GM23338 (cell line): ENCODE data around the gene CCDC73. TPM values are rescaled to one million over a fixed set of nuclear protein-coding genes. Genes with fewer than 3 reads are reported as not detected.
A peak's percentile ranks its signal among the peaks of the same experiment; 100 is the strongest.
"Not testable (repeated sequence)": the region's sequence is repeated elsewhere in the genome, so short reads cannot be mapped to it uniquely, and the experiment has no call there.

Source experiments
- ATAC-seq: fragments of 200-7000 bp; cut with Tn5 transposase; 3 replicates; pipeline ENCODE4 v1.9.1; 2020
- DNase-seq: peaks from one replicate; pipeline ENCODE4 v3.0.0-alpha.2; 2015; ENCODE audit warnings: low spot score
- H2AFZ ChIP-seq: fragments of 200-600 bp; sonication (generic); 2 replicates; pipeline ENCODE4 v1.8.0; 2016; ENCODE audit warnings: antibody characterized with exemption, mild to moderate bottlenecking, moderate library complexity
- H3F3A ChIP-seq: fragments of 200-600 bp; sonication (generic); replicated peaks from 2 replicates; pipeline ENCODE4 v1.8.0; 2017; ENCODE audit warnings: antibody characterized with exemption, mixed run types, low read depth
- H3K27ac ChIP-seq: fragments of 200-600 bp; sonication (generic); 2 replicates; pipeline ENCODE4 v1.6.1; 2016; ENCODE audit warnings: low read depth
- H3K27me3 ChIP-seq: fragments of 200-600 bp; sonication (generic); 2 replicates; pipeline ENCODE4 v1.8.0; 2016; ENCODE audit warnings: mild to moderate bottlenecking, mixed run types, moderate library complexity; ENCODE audit not compliant: insufficient read depth
- H3K36me3 ChIP-seq: fragments of 200-600 bp; sonication (generic); 2 replicates; pipeline ENCODE4 v1.8.0; 2016; ENCODE audit warnings: mild to moderate bottlenecking; ENCODE audit not compliant: insufficient read depth
- H3K4me1 ChIP-seq: fragments of 200-600 bp; sonication (generic); 2 replicates; pipeline ENCODE4 v1.8.0; 2016; ENCODE audit warnings: mild to moderate bottlenecking, moderate library complexity; ENCODE audit not compliant: insufficient read depth
- H3K4me2 ChIP-seq: fragments of 200-600 bp; sonication (generic); 2 replicates; pipeline ENCODE4 v1.7.1; 2017; ENCODE audit warnings: mixed run types
- H3K4me3 ChIP-seq: fragments of 200-600 bp; sonication (generic); 2 replicates; pipeline ENCODE4 v1.6.1; 2016; ENCODE audit warnings: mixed run types
- H3K79me2 ChIP-seq: fragments of 200-600 bp; sonication (generic); replicated peaks from 2 replicates; pipeline ENCODE4 v1.8.0; 2017; ENCODE audit warnings: mild to moderate bottlenecking; ENCODE audit not compliant: insufficient read depth
- H3K9me2 ChIP-seq: fragments of 200-600 bp; sonication (generic); 2 replicates; pipeline ENCODE4 v1.8.0; 2017; ENCODE audit not compliant: insufficient read depth
- H4K20me1 ChIP-seq: fragments of 200-600 bp; sonication (generic); replicated peaks from 2 replicates; pipeline ENCODE4 v1.8.0; 2017; ENCODE audit warnings: mild to moderate bottlenecking; ENCODE audit not compliant: insufficient read depth
- H3K27ac Mint-ChIP-seq: 2 replicates; pipeline ENCODE4 v1.8.0; 2020; ENCODE audit warnings: inconsistent platforms, mild to moderate bottlenecking, moderate library complexity, mixed read lengths
- H3K27me3 Mint-ChIP-seq: 3 replicates; pipeline ENCODE4 v1.8.0; 2022; ENCODE audit warnings: low read depth, mild to moderate bottlenecking, moderate library complexity, mixed read lengths, inconsistent platforms; ENCODE audit not compliant: insufficient read depth, poor library complexity
- H3K36me3 Mint-ChIP-seq: 3 replicates; pipeline ENCODE4 v1.8.0; 2021; ENCODE audit warnings: low read depth, mild to moderate bottlenecking, inconsistent platforms, moderate library complexity, mixed read lengths
- H3K4me1 Mint-ChIP-seq: 3 replicates; pipeline ENCODE4 v1.8.0; 2020; ENCODE audit warnings: mild to moderate bottlenecking, inconsistent platforms, mixed read lengths
- H3K4me3 Mint-ChIP-seq: 3 replicates; pipeline ENCODE4 v1.8.0; 2021; ENCODE audit warnings: moderate library complexity, mild to moderate bottlenecking, inconsistent platforms, mixed read lengths
- H3K9me3 Mint-ChIP-seq: 3 replicates; pipeline ENCODE4 v1.8.0; 2020; ENCODE audit warnings: moderate library complexity, mild to moderate bottlenecking, inconsistent platforms, mixed read lengths
- CTCF ChIP-seq, 2 experiments: fragments of 200-600 bp in 1 of 2; sonication (generic) in 1 of 2; conservative IDR thresholded peaks; 2 replicates each; pipeline versions ENCODE4 v1.5.1 to v1.6.1; 2016 to 2017; ENCODE audit warnings: antibody characterized with exemption in 2 of 2, low read depth in 2 of 2, mild to moderate bottlenecking in 2 of 2, moderate library complexity in 1 of 2
- ZNF462 ChIP-seq: fragments of 250-450 bp; sonication (Bioruptor Pico); IDR thresholded peaks from 2 replicates; pipeline ENCODE4 v1.5.0; 2020; ENCODE audit warnings: mild to moderate bottlenecking, moderate library complexity
- polyA plus RNA-seq: library from polyadenylated mRNA; unstranded; fragments of >200 nt; fragmentation: Nextera tagmentation; extraction: Ambion mirVana; gene quantifications from 2 replicates; pipeline ENCODE4 v1.2.1, GENCODE V29; 2016
- total RNA-seq: library from RNA; depleted of rRNA; stranded (reverse); fragments of >200 nt; shearing (Covaris generic); gene quantifications from 2 replicates; pipeline ENCODE4 v1.2.3, GENCODE V29; 2014

The CCDC73 gene
- total and polyA plus RNA-seq, 2 experiments from 2014 or later, result 0.06 TPM; not detected in 1

GRCh38 chr11:32713496-32713895 is 81.0 kb downstream of the CCDC73 start:
- no peak for TF ChIP-seq ZNF462 (CRISPR knock-in tag)
- peak; percentile 55 to 71 for TF ChIP-seq CTCF (conservative IDR thresholded peaks at IDR 0.05; ENCODE audit: low read depth in 2 of 2)
- Histone ChIP-seq H2AFZ (no peak overlapping the region), H3K4me3 (no peak overlapping the region), H3K4me1 (no peaks in the 10 kb centered on the region), H3K79me2 (no peaks in the 10 kb centered on the region), H3K9me2 (no peaks in the 10 kb centered on the region), H3K27me3 (no peaks in the 10 kb centered on the region), H3K27ac (no peak overlapping the region), H4K20me1 (no peaks in the 10 kb centered on the region), H3K36me3 (no peaks in the 10 kb centered on the region), H3F3A (no peaks in the 10 kb centered on the region), H3K4me2 (no peak overlapping the region)
- Mint-ChIP-seq H3K27me3 (peaks cover 3% of the 10 kb centered on the region), H3K27ac (no peak overlapping the region), H3K4me1 (no peaks in the 10 kb centered on the region), H3K9me3 (no peaks in the 10 kb centered on the region), H3K4me3 (no peak overlapping the region), H3K36me3 (no peaks in the 10 kb centered on the region)
- ATAC-seq (no peak), DNase-seq (peak; percentile 38)

GRCh38 chr11:32708978-32709377 is 85.5 kb downstream of the CCDC73 start:
- not testable (repeated sequence) for H3K27me3 ChIP-seq, ATAC-seq, H3K36me3 ChIP-seq, H3K4me1 Mint-ChIP-seq, H3K36me3 Mint-ChIP-seq, H3K27me3 Mint-ChIP-seq, H3K9me2 ChIP-seq, H3K4me3 ChIP-seq, H3F3A ChIP-seq, H3K4me2 ChIP-seq, H3K4me3 Mint-ChIP-seq, H3K27ac Mint-ChIP-seq, DNase-seq, H3K79me2 ChIP-seq, H3K27ac ChIP-seq, H3K4me1 ChIP-seq, H2AFZ ChIP-seq, H4K20me1 ChIP-seq
- H3K9me3 Mint-ChIP-seq, result peaks cover 20% of the 10 kb centered on the region
